Stimulated activated CD4-positive, alpha-beta T cell treated with anti-CD3 and anti-CD28 coated beads, TNF-alpha, amount 100 ng/mL, for 48 hours (primary cell): ENCODE data around the gene SRD5A1.

Source experiments
- DNase-seq, 3 donors: peaks; one replicate each; pipeline ENCODE4 v3.0.0-alpha.2; 2020; ENCODE audit warnings: low read depth in 3 of 3

SRD5A1 gene

GRCh38 chr5:6632888-6633468 is at the start of gene SRD5A1, which contains the start of gene NSUN2:
SRD5A1 (plus strand) TSS chr5:6633440; CDS start chr5:6633577, 137 bp downstream.
NSUN2 (minus strand) TSS chr5:6633044; CDS start chr5:6632979, 65 bp downstream.
- peak; percentile 85 to 93 (median 85) for DNase-seq

- DNase-seq: no peak
Observed at GRCh38 chr5:6584101-6584645, 49.1 kb upstream of the SRD5A1 start.

- DNase-seq: no peak
Observed at GRCh38 chr5:6584727-6585126, 48.5 kb upstream of the SRD5A1 start.

GRCh38 chr5:6585168-6585567 is 48.1 kb upstream of the SRD5A1 start:
- no peak for DNase-seq

GRCh38 chr5:6585939-6586646 is 47.1 kb upstream of the SRD5A1 start:
- DNase-seq: no peak

- DNase-seq: no peak
Observed at GRCh38 chr5:6586647-6587042, 46.6 kb upstream of the SRD5A1 start.

GRCh38 chr5:6587171-6587570 is 46.1 kb upstream of the SRD5A1 start:
- DNase-seq: no peak

GRCh38 chr5:6590581-6590980 is 42.7 kb upstream of the SRD5A1 start:
- DNase-seq: no peak

GRCh38 chr5:6591671-6592288 is 41.5 kb upstream of the SRD5A1 start:
- no peak for DNase-seq

- DNase-seq: no peak
Observed at GRCh38 chr5:6592601-6593000, 40.6 kb upstream of the SRD5A1 start.

- no peak for DNase-seq
Observed at GRCh38 chr5:6593148-6594016, 39.9 kb upstream of the SRD5A1 start.

- no peak for DNase-seq
Observed at GRCh38 chr5:6594066-6594465, 39.2 kb upstream of the SRD5A1 start.

- DNase-seq: no peak
Observed at GRCh38 chr5:6595405-6595804, 37.8 kb upstream of the SRD5A1 start.

GRCh38 chr5:6596388-6596787 is 36.9 kb upstream of the SRD5A1 start:
- DNase-seq: no peak

GRCh38 chr5:6597557-6597956 is 35.7 kb upstream of the SRD5A1 start:
- DNase-seq: no peak

- DNase-seq: no peak
Observed at GRCh38 chr5:6598351-6598900, 34.8 kb upstream of the SRD5A1 start.

GRCh38 chr5:6599739-6600138 is 33.5 kb upstream of the SRD5A1 start:
- no peak for DNase-seq

GRCh38 chr5:6601271-6601670 is 32.0 kb upstream of the SRD5A1 start:
- DNase-seq: no peak

- DNase-seq: no peak
Observed at GRCh38 chr5:6601816-6602215, 31.4 kb upstream of the SRD5A1 start.

GRCh38 chr5:6602441-6602840 is 30.8 kb upstream of the SRD5A1 start:
- DNase-seq: no peak

- DNase-seq: no peak
Observed at GRCh38 chr5:6603643-6604042, 29.6 kb upstream of the SRD5A1 start.

GRCh38 chr5:6604341-6604740 is 28.9 kb upstream of the SRD5A1 start:
- no peak for DNase-seq
